ENCODE results near the gene GPR15LG.
"Not testable (repeated sequence)": the region's sequence is repeated elsewhere in the genome, so short reads cannot be mapped to it uniquely, and the experiment has no call there.

Gene GPR15LG

DNA sequence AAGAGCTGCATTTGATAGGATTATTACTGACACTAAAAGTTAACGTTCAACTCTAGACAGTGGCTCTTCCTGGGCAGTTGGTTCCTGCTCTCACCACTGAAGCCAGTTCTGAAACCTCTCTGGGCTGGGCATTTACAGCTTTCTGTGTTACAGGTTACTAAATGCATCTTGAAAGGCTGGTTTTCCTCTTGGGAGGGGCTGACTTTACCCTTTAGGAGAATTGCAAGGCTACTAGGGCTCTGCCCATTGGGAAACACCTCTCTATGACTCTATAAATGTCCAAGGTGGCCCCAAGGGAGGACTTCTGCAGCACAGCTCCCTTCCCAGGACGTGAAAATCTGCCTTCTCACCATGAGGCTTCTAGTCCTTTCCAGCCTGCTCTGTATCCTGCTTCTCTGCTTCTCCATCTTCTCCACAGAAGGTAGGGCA lies at the start of gene GPR15LG:
GPR15LG (plus strand) TSS at position 301 of the 429 bp plus-strand sequence; CDS start at position 352, 51 bp downstream.
- DNase-seq = no peak

DNA sequence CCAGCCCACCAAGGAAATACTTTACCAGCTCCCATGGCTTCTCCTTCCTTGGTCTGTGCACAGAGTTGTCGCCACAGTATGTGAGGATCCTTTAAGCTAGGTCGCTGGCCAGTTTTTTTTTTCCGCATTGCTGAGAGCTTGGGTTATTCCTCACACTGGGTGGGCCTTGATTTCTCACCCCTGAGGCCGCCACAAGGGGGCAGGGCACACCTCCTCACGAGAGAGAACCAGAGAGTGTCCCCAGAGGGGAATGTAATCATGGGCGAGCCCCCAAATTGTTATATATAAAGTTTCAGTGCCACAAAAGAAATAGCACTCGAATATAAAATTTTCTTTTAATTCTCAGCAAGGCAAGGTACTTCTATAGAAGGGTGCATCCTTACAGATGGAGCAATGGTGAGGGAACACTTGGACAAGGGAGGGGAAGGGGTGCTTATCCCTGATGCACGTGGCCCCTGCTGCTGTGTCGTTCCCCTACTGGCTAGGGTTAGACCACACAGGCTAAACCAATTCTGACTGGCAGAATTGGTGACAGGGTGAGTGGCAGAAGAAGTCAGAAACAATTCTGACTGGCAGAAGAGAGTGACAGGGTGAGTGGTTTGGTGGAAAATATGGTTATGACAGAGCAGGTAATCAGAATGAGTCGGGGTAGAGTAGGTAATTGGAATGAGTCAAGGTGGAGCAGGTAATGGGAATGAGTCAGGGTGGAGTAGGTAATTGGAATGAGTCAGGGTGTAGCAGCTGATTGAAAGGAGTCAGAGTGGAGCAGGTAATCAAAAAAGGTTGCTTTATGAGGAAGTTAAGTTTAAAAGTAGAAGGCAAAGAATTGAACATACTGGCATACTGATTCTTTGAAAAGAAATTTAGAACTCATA lies 47.5 kb upstream of the GPR15LG start:
- not testable (repeated sequence) for DNase-seq

DNA sequence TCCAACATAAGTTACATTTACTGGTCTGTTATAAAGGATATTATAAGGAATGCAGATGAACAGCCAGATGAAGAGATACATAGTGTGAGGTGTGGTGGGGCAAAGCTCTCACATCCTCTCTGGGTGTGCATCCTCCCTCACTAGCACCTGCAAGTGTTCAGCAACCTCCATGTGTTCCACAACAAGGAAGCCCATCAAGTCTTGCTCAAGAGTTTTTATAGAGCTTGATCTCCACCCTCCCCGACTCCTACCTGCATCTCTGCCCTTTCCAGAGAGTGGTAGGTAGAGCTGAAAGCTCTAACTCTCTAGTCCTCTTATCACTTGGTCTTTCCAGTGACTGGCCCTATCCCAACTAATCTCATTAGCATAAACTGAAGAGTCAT lies 46.8 kb upstream of the GPR15LG start:
- DNase-seq = no peak

DNA sequence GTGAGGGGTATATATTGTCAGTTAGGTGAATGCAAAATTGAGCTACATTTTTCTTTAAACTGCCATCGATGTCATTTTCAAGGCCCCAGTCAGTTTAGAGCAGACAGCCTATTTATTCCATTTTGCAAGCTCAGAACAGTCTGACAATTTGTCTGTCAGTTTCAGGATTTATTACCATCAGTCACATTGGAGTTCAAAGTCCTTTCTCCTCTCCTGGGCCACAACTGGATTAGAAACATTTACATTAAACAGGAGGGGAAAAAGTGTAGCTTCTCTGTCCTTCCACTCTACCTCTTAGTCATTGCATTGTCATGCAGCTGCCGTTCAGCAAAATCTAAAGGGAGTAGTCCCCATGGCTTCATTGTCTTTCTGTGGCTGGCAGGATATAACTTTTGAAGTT lies 37.8 kb upstream of the GPR15LG start:
- no peak for DNase-seq

DNA sequence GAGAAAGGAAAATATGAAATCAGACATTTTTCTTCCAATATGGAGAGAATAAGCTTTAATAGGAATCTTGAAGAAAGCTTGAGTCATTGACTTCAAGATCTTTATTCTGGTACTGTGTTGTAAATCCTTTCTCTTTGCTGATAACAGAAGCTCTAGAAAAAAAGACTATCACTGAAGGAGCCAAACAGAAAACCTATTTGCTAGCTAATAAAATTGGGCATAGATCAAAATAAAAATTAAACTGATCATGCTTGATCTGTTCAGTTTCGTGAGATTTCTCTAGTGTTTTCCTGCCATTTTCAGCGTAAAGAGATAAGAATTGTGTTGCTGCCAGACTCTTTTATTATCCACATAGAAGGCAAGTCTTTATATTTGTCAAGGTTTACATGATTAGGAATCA lies 35.8 kb upstream of the GPR15LG start:
- no peak for DNase-seq

DNA sequence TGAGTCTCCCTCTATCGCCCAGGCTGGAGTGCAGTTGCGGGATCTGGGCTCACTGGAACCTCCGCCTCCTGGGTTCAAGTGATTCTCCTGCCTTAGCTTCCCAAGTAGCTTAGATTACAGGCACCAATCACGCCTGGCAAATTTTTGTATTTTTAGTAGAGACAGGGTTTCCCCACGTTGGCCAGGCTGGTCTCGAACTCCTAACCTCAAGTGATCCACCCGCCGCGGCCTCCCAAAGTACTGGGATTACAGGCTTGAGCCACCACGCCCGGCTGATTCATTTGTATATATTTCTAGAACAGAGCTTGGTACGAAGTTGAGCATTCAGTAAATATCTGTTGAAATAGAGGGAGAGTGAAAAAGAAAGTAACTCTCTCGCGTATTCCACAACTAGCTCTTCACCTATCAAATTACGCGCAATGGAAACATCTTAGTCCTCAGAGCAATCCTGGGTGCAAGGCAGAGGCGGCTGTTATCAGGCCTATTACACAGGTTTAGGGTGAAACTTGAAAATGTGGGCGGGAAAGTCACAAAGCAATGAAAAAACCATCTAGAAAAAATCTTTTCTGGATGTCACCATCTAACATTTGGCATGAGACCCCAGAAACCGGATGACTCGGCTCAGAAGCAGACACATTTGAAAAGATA lies 35.0 kb upstream of the GPR15LG start:
- no peak for DNase-seq

DNA sequence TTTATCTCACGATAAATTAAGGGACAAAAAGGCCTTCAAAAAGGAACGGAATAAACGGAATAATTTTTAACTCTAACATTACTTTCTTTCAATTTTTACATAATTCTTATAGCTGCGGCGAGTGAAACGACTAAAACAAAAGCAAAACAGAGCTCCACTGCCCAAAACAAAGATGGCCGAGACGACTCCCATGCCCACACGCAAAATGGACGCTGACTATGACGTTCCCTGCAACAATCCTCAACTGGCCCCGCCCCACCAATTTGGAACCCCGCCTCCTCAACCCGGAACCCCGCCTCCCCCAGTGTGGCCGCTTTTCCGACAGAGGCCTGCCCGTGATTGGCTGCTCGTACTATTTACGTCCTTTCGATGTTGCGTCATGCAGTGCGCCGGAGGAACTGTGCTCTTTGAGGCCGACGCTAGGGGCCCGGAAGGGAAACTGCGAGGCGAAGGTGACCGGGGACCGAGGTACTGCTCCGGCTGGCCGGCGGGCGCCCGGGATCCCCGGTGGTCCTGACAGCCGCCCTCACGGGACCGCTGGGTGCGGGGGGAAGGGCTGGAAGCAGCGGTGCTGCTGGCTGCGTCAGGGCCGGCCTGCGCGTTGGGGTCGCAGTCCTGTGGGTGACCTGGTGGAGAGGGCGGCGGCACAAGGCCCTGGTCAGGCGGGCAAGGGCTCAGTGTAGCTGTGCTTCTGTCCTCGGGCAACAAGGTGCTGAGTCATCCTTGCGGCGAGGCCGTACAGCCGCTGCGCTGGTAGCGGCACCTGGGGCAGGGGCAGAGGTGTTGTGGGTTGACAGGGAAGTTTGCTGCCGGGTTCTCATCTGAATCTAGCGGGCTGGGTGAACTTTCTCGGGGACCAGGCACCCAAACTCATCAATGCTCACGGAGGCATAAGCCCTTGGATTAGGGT lies 34.2 kb upstream of the GPR15LG start, which contains the start of gene GHITM:
GHITM (plus strand) TSS at position 384 of the 910 bp plus-strand sequence. CDS start 1,992 bp downstream, outside the sequence.
- DNase-seq = peak; percentile 100

DNA sequence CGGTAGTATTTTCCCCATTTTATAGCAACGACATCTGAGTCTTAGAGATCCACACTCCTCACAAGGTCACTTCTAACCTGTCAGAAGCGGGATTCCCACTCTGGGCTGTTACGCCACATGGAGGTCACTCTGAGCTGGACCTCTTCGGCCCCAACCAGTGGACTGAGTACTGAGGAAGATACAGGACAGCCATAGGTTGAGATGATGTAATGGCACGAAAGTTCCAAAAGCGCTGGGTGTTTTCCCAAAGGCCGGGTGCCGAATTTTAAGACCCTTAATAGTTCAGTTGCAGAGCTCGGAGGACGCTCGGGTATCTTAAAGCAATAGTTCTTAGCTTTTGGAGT lies 33.6 kb upstream of the GPR15LG start:
- DNase-seq = no peak

DNA sequence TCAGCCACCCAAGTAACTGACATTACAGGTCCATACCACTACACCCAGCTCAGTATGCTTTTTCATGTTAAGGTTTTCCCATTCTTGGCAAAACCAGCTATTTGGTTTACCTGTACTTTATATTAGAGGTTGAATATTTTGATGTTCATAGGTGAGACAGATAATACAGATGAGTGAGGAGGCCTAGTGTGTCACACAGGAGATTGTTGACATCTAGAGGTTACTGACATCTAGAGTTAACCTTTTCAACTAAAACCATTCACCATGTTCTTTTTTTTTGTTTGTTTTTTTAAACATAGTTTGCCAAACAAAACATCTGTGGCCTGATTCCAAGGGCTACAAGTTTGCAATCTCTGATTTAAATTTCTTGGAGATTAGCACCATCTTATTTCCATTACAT lies 26.3 kb upstream of the GPR15LG start:
- DNase-seq = no peak

DNA sequence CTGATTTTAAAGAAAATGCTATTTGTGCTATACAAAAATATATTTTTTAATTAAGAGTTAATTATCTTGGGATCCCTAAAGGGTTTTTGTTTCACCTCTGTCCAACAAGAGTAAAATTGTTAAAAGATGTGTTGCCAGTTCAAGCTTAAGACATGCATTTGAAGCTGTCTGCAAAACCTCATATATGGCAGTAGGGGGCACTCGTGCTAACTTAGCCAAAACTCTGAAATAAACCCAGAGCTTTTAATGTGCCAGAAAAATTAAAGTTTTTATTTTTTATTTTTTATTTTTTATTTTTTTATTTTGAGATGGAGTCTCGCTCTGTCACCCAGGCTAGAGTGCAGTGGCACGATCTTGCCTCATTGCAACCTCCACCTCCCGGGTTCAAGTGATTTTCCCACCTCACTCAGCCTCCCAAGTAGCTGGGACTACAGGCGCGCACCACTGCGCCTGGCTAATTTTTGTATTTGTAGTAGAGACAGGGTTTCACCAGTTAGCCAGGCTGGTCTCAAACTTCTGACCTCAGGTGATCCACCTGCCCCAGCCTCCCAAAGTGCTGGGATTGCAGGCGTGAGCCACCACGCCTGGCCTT lies 25.5 kb upstream of the GPR15LG start:
- not testable (repeated sequence) for DNase-seq

DNA sequence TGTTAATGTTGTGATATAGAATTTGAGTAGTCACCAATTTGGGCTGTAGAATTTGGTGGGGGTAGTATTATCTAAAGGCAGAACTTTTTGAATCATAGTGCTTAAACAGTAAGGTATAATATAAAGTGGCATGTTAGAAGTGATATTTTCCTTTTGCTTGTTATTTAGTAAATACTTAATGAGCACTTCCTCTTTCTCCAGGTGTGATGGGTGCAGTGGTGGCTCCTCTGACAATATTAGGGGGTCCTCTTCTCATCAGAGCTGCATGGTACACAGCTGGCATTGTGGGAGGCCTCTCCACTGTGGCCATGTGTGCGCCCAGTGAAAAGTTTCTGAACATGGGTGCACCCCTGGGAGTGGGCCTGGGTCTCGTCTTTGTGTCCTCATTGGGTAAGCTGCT lies 23.7 kb upstream of the GPR15LG start:
- no peak for DNase-seq

DNA sequence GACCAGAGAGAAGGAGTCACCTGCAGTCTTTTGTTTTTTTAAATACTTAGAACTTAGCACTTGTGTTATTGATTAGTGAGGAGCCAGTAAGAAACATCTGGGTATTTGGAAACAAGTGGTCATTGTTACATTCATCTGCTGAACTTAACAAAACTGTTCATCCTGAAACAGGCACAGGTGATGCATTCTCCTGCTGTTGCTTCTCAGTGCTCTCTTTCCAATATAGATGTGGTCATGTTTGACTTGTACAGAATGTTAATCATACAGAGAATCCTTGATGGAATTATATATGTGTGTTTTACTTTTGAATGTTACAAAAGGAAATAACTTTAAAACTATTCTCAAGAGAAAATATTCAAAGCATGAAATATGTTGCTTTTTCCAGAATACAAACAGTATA lies 20.8 kb upstream of the GPR15LG start:
- DNase-seq = no peak

DNA sequence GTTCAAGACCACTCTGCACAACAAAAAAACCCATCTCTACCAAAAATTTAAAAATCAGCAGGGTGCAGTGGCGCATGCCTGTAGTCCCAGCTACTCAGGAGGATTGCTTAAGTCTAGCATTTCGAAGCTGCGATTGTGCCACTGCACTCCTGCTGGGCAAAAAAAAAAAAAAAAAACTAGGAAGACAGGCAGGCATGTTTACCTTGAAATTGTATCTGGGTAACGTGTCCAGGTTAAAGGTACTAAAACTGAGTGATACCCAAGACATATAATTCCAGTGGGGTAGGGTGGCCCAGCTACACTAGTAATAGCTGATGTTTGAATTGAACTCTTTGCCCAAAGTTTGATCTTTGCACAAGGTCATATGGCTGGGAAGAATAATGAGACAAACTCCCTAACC lies 18.1 kb upstream of the GPR15LG start:
- no peak for DNase-seq

DNA sequence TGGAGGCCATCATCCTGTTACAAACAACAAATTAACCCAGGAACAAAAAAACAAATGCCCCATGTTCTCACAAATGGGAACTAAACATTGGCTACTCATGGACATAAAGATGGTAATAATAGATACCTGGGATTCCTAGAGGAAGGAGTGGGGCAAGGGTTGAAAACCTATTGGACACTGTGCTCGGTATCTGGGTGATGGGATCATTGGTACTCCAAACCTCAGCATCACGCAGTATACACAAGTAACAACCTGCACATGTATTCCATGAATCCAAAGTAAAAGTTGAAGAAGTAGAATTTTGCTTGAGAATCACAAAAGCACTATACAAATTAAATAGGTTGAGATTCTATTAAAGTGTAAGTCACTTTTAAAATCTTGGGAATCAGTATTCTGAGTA lies 17.6 kb upstream of the GPR15LG start:
- no peak for DNase-seq

DNA sequence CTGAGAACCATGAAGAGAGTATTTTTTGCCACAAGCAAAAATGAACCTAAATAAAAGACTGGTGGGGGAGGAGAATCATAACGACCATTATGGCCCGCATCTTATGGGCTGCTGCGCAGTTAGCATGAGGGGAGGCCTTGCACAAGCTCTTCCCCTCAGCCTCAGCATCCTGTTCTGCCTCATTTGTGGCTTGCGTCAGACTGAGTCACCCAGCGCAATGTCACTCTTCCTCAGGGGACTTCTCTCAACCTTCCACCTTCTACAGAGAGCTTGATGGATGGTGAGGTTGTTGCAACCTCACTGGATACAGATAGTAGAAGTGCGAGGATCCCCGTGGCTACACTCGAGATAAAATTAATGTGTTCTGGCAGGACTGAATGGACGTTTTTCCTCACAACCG lies 16.8 kb upstream of the GPR15LG start:
- DNase-seq = no peak

DNA sequence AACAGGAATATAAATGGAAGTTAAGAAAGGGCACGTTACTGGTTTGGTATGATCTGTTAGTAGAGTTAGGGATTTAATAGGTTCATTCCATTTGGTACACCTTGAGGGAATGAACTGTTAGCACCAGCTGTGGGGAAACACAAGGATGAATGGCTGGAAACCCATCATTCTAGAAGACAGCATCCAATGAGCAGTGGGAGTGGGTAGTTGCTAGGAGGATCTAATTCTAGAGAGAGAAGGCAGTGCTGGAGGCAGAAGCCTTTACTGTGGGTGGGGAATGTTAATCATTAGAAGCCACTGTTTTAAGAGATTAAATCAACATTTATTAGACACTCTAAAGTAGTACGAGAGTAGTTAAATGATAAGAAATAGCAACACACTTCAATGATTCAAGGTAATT lies 15.5 kb upstream of the GPR15LG start:
- no peak for DNase-seq

DNA sequence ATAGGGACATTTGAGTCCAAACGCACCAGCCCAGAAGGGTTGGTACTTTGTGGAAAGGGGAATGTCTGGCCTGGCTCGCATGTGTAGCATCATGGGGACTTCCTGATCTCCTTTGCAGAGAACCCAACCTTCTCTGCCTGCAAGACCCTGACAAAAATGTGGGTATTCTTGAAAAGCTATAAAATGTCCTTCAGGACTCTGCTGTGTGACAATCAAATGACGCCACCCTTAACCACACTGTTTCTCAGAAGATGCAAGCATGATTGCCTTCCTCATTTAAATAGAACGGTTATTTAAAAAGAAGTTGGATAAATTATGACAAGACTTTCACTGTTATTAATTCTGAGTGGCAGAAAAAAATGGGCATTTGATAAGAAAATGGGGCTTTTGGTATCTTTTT lies 15.1 kb upstream of the GPR15LG start:
- no peak for DNase-seq

DNA sequence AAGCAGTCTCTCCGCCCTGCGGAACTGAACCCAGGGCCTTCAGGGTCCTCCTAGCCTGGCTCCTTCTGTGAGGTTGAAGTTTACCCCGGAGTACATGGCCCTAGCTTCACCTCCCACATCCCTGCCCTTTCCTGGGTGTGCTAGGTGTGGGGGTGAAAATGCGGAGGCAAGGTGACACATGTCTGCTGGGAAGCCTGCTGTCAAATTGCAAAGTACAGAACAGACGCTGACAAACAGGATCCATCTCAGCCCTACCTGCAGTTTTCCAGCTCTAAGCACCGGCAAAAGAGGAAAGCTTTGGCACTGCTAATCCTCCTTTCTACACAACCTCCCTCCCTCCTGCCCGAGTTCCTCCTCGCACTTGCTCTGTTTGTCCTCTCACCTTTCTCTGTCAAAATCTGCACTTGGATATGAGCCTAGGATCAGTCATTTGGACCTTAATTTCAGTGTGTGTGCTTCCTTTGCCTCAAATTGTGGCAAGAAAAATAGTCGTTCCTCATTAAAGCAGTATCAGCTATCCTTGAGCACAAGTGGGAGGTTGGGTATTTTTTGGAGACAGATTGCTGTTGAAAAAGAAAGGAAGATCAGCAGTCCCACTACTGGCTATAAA lies 14.4 kb upstream of the GPR15LG start:
- no peak for DNase-seq

DNA sequence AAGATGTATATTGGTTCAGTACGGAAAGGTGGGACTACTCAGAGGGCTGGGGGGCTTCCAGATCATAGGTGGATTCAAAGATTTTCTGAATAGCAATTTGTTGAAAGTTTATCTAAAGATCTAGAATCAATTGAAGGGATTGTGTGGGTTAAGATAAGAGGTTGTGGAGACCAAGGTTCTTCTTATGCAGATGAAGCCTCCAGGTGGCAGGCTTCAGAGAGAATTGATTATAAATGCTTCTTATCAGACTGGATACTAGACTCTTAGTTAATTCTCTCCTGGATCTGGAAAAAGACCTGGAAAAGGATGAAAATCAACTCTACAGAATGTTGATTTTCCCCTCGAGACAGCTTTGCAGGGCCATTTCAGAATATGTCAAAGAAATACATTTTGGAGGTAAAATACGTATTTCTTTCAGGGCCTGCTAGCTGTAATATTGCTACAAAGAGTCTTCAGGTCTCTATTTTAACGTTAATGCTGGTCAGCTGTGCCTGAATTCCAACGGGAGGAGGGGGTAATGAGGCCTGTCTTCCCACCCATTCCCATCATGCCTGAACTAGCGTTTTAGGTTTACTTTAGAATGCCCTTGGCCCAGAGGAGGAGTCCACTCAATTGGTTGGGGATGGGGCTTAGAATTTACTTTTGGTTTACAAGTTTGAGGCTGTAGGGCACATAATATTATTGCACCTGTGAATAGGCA lies 12.8 kb upstream of the GPR15LG start:
- DNase-seq = no peak

DNA sequence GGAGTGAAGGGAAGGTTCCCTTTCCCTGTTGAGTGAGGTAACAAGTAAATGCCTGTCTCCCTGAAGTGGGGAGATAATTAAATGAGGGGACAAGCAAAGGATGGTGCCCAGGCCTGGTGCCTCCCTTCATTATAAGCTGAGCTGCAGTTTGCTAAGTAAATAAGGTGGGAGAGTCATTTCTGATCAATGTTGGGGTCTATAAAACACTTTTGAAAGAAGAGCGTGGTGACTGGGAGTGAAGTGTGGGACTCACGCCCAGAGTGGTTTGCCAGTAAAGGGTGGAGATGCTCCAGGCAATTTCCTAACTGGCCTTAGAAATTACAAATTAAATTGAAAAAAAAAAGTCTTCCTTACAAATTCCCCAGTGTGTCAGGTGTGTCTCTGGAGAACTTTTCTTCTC lies 9.6 kb upstream of the GPR15LG start:
- DNase-seq = no peak

DNA sequence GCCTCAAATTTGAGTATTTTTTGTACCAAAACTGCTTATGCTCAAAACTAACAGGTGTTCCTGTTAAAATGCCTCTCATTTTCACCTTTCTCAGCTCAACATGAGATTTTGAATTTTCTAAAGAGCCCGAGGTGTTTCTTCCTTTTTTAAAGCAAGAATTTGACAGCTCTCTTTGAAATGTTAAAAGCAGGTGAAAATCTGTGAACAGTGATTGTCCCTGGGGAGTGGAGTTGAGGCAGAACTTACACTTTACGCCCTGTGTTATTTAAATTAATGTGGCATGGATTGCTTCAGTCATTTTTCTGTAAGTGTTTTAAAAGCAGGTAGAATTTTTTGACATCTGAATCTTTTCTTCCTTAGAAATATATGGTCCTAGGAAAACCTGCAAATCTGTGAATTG lies 9.2 kb upstream of the GPR15LG start:
- no peak for DNase-seq
